ENCODE results near the gene NEUROG3.
"Not testable (repeated sequence)": the region's sequence is repeated elsewhere in the genome, so short reads cannot be mapped to it uniquely, and the experiment has no call there.

Gene NEUROG3

DNA sequence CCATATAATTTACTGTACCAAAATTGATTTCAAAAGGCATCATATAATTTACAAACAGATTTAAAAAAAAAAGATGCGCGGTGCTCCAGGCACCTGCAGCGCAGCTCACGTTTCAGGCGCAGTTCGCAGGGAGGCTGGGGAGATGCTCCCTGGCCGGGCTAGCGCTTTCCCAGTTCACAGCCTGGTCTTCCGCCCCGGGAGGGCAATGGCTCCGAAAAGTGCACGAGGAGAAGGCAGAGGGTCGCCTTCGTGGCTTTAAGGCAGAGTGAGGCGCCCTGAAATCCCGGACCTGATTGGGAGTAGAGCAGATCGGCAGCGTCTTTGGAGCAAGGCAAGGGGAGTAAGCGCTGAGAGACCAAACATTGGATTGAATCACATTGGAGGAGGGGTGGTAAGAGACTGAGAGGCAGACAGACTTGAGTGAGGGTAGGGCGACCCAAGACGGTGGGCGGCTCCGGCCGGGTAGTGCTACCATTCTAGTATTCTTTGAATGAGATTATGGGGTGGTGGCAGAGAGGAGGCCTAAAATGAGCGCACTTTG lies 1.5 kb downstream of the NEUROG3 start:
- DNase-seq: no peak

GRCh38 chr10:69570050-69570816 lies 3.0 kb downstream of the NEUROG3 start:
- DNase-seq: no peak

GRCh38 chr10:69569396-69569934 lies 3.8 kb downstream of the NEUROG3 start:
- no peak for DNase-seq

GRCh38 chr10:69568472-69569395 lies 4.5 kb downstream of the NEUROG3 start:
- DNase-seq: no peak

DNA sequence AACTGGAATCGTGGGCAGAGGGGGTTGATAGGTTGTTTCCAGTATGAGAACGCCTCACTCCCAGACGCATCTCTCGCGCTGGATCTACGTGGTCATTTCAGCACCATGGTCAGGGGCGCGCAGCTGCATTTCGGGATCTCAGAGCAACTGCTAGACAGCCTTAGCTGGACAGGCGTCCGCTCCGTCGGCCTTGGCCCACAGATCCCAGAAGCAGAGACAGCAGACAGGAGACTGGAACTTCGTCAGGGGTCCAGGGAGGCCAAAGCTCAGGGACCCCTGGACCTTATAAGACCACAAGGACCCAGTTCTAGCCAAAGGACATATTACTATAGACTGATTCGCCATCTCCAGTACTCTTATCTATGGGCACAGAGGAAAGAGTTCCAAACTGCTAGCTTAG lies 5.3 kb downstream of the NEUROG3 start:
- DNase-seq: peak; percentile 26

GRCh38 chr10:69562731-69563254 lies 10.4 kb downstream of the NEUROG3 start:
- DNase-seq: no peak

GRCh38 chr10:69559525-69559924 lies 13.7 kb downstream of the NEUROG3 start:
- DNase-seq: no peak

DNA sequence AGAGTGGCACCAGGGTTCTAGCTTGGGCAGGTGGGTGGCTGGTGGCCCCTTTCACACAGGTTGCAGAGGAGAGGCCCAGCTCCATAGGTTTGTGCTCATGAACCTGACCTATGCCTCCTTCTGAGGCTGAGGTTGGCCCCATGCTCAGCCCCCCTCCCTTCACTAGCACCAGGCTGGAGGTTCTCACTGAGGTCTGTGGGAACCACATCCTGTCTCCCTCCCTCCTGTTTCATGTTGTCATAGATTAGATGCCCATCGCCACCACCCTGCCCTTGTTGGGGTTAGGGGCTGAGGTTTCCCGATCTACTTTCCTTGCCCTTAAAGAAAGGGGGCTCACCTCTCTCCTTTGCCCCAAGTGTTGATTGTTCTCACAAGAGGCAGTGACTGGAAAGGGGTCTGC lies 14.7 kb downstream of the NEUROG3 start:
- DNase-seq: no peak

DNA sequence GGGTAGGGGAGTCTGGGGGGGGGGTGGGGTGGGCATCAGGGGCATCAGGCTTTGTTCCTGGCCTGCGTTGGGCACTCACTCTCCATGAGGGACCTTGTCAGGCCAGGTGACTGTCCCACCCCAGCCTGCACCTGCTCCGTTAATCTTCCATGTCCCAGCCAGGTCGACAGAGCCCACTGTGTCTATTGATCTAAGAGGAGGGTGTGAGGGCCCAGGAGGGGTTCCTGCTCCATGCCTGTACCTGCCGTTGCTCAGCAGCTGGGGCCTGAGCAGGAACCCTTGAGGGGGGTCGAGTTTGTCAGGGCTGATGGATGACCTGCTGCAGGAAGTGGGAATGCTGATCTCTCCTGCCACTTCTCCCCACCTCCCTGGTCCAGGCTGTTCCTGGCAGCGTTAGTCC lies 18.6 kb downstream of the NEUROG3 start:
- no peak for DNase-seq

GRCh38 chr10:69553328-69553727 lies 19.9 kb downstream of the NEUROG3 start:
- DNase-seq: no peak

- no peak for DNase-seq
Measured at GRCh38 chr10:69552268-69552667, 21.0 kb downstream of the NEUROG3 start.

- no peak for DNase-seq
Measured at GRCh38 chr10:69549959-69550358, 23.3 kb downstream of the NEUROG3 start.

DNA sequence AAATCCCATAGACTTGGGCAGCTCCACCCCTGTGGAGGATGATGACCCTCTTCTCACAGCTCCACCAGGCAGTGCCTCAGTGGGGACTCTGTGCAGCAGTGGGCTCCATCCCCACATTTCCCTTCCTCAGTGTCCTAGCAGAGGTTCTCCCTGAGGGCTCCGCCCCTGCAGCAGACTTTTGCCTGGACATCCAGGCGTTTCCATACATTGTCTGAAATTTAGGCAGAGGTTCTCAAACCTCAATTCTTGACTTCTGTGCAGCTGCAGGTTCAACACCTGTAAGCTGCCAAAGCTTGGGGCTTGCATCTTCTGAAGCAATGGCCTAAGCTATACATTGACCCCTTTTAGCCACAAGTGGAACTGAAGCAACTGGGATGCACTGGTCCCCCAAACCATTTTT lies 31.8 kb downstream of the NEUROG3 start:
- no peak for DNase-seq

DNA sequence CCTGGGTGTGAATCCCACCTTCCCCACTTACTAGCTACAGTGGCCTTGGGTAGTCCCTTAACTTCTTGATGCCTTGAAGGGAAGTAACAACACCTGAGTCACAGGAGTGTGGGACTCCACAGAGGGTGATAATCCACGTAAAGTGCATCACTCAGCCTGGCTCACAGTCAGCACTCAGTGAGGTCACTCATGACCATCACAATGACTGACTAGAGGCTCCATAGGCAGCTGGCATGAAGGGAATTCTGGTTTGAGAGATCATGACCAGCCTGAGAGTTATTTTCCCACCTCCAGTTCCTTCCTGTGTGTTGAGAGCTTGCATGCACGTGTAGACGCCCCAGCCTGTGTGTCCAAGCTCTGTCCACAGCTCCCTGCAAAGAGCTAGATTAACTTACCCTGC lies 34.8 kb downstream of the NEUROG3 start:
- no peak for DNase-seq

- DNase-seq: no peak
Measured at GRCh38 chr10:69537449-69537848, 35.8 kb downstream of the NEUROG3 start.

DNA sequence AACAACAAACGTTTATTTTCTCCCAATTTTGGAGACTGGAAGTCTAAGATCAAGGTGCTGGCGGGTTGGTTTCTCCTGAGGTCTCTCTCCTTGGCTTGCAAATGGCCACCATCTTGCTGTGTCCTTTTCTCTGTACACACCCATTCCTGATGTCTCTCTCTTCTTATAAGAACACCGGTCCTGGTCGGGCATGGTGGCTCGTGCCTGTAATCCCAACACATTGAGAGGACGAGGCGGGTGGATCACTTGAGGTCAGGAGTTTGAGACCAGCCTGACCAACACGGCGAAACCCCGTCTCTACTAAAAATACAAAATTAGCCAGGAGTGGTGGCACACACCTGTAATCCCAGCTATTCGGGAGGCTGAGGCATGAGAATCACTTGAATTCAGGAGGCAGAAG lies 36.7 kb downstream of the NEUROG3 start:
- not testable (repeated sequence) for DNase-seq

GRCh38 chr10:69533658-69534057 lies 39.6 kb downstream of the NEUROG3 start:
- no peak for DNase-seq

DNA sequence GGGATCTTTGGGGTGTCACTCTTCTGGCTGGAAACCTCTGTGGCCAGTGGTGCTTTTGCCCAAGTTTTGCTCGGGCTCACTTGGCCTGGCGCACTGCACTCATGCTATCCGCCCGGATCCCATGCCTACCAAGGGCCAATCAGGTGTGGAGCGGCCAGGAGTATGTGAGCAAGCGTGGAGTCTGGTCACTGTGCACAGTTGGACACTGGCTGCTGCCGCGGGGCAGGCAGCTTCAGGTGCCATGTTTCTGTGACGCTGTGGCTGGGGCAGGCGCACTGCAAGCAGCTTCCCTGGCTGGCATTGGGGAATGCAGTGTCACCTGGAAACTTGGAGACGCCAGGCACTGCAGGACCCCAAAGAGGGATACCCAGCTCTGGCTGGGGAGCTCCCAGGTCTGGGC lies 45.3 kb downstream of the NEUROG3 start:
- DNase-seq: no peak
